DOHH2 (cell line): Measurements from ENCODE around the gene MYBPC1.

ENCODE experiments used
- CTCF ChIP-seq: fragments of 200-600 bp; sonication (generic); IDR thresholded peaks from one replicate; pipeline ENCODE4 v1.5.1; 2014; ENCODE audit warnings: antibody characterized with exemption, mild to moderate bottlenecking, low read depth, low read length; ENCODE audit not compliant: poor library complexity, severe bottlenecking
- EZH2phosphoT487 ChIP-seq: fragments of 200-600 bp; sonication (generic); IDR thresholded peaks from 2 replicates; pipeline ENCODE4 v1.6.1; 2017; ENCODE audit warnings: borderline replicate concordance, mild to moderate bottlenecking, antibody characterized with exemption, low read length, moderate library complexity, mixed read lengths

DNA sequence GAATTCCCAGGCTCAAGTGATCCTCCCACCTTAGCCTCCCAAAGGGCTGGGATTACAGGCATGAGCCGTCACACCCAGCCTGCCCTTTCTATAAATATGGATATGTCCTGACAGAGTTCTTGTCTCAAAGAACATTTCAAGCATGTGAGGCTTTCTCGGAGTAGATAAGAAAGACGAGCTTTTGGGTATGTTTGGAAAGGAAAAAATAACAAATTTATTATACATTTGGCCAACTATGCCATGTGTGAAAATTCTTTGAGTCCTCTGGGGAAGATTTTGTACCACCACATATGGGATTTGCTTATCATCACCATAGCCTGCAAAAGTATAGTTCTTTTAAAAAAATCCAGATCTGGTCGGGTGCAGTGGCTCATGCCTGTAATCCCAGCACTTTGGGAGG lies 23.7 kb upstream of the MYBPC1 start:
- TF ChIP-seq CTCF (no peak), EZH2phosphoT487 (no peak)
